Raji (cell line): ENCODE results near the gene SIGLEC5.

Source experiments
- POLR2A ChIP-seq: IDR thresholded peaks from 2 replicates; pipeline ENCODE4 v1.6.1; 2011; ENCODE audit warnings: low read depth, low read length, control low read depth; ENCODE audit not compliant: insufficient read depth

Gene SIGLEC5

DNA sequence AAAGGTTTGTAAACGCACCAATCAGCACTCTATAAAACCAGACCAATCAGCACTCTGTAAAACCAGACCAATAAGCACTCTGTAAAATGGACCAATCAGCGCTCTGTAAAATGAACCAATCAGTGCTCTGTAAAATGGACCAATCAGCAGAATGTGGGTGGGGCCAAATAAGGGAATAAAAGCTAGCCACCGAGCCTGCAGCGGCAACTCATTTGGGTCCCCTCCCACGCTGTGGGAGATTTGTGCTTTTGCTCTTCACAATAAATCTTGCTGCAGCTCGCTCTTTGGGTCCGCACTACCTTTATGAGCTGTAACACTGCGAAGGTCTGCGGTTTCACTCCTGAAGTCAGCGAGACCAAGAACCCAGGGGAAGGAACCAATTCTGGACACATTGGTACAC lies 31.1 kb downstream of the SIGLEC5 start:
- no peak for TF ChIP-seq POLR2A

DNA sequence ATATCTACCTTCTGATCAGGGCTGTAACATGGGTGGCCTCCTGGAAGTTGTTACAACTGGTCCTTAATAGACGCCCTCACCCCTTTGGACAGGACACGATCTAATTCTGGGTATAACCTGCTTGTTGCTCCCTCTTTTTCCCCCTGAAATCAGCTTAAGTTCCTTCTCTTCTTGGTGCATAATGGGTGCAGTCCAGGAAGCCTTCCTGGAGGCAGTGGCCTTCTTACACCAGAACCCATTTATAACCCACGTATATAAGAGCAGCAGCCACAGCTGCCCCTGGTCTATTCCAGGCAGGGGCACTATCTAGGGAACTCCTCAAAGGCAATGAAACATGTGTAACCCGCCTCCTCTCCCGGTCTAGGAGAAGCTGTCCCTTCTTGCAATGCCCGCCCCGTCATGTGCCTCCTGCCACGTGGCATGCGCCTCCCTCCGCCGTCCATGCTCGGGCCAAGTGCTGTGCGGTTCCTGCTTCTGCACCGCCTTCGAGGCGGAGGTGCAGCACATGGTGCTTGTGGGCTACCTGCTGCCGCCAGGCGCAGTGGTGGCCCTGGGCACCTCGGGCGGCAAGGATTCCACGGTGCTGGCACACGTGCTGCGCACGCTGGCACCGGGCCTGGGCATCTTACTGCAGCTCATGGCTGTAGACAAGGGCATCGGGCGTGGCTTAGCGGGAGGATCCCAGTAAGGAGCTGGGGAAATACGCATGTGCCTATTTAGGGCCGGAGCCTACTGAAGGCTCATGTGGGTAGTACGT lies 31.9 kb downstream of the SIGLEC5 start:
- TF ChIP-seq POLR2A = no peak

DNA sequence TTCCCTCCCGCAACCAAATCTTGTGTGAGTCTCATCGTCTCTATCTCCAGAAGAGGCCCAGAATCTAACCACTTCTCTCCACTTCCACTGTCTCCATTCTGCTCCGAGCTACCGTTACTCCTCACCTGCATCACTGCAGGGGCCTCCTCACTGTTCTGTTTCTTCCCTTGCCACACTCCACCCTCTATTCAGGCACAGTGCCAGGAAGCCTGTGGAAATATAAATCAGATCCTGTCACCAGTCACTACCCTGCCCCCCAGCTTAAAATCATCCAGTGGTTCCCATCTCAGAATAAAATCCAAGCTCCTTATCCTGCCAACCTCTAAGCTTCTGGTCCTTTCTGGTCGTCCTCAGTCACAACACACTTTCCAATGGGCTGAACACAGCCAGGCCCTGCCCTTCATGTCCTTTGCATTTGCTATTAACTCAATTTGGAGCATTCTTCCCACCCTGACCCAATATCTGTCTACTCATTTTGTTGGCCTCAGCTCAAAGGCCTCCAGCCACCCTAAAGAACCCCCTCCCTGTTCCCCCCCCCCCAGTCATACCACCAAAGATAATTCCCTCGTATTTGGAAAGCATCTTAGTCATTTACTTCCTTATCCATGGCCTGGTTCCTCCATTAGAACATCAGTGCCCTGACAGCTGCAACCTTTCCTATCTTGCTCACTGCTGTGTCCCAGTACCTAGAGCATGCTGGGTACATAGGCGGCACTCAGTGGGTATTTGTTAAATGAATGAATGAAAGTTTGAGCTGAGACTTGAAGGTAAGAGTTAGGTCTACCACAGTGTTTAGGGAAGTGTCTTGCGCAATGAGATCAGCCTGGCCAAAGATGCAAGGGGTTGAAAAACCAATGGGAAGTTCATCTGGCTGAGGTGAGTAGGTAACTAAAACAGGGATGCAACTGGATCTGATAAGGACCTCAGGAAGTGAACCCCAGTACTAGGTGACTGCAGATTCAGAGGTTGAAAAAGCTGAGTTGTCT lies 34.7 kb downstream of the SIGLEC5 start:
- no peak for TF ChIP-seq POLR2A

DNA sequence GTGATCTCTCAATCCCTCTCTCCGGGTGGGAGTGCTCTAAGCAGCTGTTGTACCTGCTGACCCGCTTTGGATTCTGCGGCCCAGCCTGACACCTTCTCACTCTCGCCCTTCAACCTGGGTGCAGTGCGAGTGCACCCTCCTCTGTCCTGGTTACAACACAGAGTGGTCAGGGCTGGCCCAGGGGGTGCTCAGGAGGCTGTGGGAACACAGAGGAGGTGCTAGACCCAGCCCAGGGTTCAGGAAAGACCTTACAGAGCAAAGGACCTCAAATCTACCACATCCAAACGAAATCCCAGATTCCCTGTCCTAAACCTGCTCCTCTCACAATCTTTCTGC lies 35.5 kb downstream of the SIGLEC5 start:
- TF ChIP-seq POLR2A = no peak

DNA sequence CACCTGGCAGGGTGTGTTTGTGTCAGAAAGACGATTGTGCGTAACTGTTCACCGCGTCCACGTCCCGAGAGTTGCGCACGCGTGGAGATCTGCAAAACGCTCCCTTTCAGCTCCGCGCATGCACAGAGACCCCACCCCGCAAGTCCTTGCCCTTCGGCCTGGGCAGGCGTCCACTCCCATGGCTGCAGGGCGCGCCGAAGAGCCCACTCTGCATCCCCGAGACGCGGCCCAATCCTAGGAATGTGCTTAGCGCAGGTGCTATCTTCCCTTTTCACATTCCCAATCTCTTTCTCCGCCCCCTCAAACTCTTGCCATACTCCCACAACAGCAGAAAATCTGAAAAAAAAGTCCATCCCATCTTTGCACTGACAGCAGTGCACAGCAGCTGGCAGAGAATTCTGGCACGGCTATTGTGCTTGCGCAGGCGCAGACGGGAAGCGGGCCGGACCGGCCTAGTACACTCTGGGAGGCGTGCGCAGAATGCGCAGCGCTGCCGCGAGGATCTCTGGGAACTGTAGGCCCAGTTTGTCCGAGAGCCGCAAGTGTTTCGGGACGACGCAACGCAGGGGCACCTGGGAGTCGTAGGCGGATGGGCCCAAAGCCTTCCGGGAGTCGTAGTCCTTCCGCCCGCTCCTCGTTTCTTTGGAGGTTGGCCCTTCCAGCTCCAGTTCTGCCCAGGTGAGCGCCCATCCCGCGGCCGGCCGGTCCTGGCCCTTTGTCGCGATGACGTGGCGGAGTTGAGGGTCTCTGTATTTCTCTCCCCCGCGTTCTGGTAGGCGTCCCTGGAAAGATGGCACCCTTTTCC lies 36.0 kb downstream of the SIGLEC5 start:
- peak; percentile 65 for TF ChIP-seq POLR2A

DNA sequence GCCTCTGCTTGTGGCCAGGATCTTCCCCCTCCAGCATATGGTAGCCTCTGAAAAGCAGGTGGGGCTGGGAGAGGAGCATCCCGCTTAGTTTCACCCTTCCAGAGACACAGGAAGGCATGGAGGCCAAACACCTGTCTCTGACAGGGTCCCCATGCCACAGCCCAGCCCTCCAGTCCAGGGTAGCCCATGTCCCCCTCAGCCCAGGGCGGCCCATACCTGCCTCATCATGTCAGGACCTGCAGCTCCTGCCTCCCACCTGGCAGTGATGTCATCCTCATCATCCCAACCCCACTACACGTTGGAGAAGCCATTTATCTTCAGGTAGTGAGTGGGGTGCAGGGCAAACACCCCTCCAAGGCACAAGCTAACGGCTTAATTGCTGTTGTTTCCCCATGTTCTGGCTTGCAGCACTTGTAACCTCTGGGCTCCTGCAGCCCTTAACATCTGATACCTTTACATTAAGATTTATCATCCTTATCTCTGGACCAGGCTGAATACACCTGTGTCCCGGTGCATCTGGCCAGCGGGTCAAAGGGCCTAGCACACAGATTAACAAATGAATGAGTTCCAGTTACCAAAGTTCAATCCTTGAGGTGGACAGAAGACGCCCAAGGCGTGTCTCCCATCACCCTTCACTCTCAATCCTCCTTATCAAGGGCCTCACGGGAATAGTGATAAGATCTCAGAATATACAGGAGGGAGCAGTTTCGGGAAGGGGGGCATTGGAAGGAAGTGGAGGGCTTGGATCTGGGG lies 36.9 kb downstream of the SIGLEC5 start:
- TF ChIP-seq POLR2A = no peak

DNA sequence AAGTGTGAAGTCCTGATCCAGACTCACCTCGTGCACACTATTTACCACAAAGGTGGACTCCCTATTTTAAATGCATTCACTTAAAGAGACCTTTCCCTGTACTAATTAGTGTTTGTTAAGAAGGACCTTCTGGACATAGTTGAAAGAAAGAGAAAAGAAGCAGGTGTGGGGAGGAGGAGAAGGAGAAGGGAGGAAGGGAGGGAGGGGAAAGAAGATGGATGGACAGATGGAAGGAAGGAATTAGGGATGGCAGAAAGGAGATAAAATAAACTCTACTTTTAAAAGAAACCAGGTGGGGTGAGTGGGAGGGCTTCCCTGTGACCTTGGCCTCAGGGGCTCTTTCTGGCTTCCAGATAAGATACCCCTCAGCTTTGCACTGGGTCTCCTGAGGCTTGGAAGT lies 37.7 kb downstream of the SIGLEC5 start:
- no peak for TF ChIP-seq POLR2A

DNA sequence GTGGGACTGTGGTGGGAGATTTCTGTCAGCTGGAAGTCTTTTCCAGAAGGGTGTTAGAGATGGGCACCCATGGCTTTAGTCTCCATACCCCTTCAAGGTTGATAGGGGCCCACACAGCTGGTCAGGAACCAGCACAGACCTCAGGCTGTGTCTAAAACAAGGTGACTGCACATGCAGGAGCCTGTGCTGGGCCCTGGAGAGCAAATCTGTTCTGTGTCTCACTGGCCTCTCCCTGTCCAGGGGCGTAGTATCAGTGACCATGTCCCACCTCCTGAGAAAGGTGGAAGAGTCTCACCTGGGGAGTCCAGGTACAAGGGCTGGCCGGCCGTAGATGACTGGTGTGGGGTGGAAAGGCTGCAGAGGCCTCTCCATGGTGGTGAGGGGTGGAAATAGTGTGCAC lies 39.8 kb downstream of the SIGLEC5 start:
- TF ChIP-seq POLR2A = no peak

DNA sequence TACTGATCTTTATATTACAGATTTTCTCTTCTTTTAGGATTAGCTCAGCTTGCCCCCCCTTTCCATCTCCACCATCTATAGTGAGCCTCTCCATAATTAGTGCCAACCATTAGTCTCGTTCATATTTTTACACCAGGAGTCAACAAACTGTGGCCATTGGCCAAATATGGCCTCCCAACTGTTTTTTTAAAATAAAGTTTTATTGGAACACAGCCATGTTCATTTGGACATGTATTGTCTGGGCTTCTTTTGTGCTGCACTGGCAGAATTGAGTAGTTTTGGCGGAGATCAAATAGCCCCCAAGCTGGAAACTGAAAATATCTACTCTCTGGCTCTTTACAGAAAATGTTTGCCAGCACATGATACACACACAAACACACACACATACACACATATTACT lies 40.7 kb downstream of the SIGLEC5 start:
- TF ChIP-seq POLR2A = no peak

DNA sequence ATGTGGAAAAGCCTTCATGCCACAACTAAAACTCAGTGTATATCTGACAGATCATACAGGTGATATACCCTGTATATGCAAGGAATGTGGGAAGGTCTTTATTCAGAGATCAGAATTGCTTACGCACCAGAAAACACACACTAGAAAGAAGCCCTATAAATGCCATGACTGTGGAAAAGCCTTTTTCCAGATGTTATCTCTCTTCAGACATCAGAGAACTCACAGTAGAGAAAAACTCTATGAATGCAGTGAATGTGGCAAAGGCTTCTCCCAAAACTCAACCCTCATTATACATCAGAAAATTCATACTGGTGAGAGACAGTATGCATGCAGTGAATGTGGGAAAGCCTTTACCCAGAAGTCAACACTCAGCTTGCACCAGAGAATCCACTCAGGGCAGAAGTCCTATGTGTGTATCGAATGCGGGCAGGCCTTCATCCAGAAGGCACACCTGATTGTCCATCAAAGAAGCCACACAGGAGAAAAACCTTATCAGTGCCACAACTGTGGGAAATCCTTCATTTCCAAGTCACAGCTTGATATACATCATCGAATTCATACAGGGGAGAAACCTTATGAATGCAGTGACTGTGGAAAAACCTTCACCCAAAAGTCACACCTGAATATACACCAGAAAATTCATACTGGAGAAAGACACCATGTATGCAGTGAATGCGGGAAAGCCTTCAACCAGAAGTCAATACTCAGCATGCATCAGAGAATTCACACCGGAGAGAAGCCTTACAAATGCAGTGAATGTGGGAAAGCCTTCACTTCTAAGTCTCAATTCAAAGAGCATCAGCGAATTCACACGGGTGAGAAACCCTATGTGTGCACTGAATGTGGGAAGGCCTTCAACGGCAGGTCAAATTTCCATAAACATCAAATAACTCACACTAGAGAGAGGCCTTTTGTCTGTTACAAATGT lies 42.7 kb downstream of the SIGLEC5 start:
- no peak for TF ChIP-seq POLR2A

DNA sequence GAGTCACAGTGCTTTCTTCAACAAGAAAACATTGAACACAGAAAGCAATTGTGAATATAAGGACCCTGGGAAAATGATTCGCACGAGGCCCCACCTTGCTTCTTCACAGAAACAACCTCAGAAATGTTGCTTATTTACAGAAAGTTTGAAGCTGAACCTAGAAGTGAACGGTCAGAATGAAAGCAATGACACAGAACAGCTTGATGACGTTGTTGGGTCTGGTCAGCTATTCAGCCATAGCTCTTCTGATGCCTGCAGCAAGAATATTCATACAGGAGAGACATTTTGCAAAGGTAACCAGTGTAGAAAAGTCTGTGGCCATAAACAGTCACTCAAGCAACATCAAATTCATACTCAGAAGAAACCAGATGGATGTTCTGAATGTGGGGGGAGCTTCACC lies 43.4 kb downstream of the SIGLEC5 start:
- no peak for TF ChIP-seq POLR2A

DNA sequence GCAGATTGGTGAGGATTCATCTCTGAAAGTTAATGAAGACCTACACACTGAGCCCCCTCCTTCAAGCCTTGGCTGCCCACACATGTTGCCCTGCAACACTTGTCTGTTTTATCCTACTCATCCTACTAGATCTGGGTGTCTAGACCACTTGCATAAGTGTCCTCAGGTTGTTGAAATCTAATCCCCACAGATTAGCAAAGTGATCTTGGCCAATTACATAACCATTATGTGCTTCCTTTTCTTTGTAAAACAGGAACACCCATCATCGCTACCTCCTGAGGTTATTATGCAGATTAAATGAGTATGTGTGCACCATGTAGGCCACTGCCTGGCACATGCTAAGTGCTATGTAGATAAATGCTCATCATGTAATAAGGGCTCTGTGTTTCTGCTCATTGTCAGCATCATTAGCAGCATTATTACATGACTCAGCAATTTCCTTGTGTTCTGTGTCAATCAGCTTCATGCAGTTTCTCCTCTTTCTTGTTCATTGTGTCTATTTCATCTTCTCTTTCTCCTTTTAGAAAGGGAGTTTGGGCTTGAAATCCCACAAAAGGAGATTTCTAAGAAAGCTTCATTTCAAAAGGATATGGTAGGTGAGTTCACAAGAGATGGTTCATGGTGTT lies 44.0 kb downstream of the SIGLEC5 start:
- no peak for TF ChIP-seq POLR2A

DNA sequence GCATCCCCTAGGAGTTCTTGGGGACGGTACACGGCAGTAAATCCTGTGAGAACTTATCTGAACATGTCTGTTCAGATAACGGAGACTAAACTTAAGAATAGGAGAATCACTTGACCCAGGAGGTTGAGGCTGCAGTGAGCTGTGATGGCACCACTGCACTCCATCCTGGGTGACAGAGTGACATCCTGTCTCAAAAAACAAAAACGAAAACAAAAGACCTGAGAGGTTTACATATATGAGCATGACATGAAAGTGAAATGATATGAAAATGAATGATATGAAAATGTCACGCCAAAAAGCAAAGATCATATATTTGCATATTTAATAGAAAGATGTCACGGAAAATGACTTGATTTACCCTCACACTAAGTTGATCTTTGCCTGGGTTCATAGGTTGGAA lies 53.4 kb downstream of the SIGLEC5 start:
- TF ChIP-seq POLR2A = no peak

DNA sequence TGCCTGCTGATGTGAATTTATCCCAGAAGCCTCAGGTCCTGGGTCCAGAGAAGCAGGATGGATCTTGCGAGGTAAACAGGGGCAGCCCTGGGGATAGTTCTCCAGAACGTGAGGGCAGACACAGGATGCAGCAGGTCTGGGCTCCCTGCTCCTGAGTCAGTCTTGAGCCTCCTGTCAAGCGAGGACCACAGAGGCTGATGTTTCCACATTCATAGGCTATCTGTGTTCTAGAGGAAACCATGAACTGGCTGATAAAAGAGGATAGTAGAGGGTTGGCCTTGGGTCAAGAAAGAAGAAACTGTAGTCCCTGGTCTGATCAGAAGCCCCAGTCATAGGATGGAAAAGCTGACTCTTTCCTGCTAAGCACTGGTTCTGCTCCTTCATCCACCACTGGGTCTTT lies 56.9 kb downstream of the SIGLEC5 start:
- no peak for TF ChIP-seq POLR2A

DNA sequence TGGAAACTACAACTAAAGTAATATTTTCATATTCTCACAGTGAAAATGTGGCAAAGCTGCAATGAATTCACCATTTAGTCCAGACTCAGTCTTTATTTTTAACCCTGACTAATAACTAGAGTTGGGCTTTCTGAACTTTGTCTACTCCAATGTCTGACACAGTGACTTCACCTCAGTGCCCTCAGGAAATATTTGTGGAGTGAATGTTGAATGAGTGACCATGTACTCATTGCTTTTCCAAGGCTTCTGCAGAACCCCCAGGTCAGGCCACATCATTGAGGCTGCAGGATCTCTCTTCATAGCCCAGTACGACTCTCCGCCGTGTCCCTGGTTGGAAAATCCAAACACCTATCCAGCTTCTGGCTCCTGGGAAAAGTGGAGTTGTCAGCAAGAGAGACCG lies 57.3 kb downstream of the SIGLEC5 start:
- no peak for TF ChIP-seq POLR2A
